ENCODE results near the gene RIMKLB.

- TF ChIP-seq FOXA1 (IDR thresholded peaks at IDR 0.05) (no peak), BHLHE40 (IDR thresholded peaks at IDR 0.05; ENCODE audit: borderline replicate concordance) (no peak), PKNOX1 (IDR thresholded peaks at IDR 0.05) (no peak), SP1 (IDR thresholded peaks at IDR 0.05) (no peak), NFRKB (IDR thresholded peaks at IDR 0.05) (no peak), FOXM1 (IDR thresholded peaks at IDR 0.05; ENCODE audit: borderline replicate concordance) (no peak), ELF4 (IDR thresholded peaks at IDR 0.05) (no peak), SUZ12 (IDR thresholded peaks at IDR 0.05) (no peak), ARNT (IDR thresholded peaks at IDR 0.05) (no peak), ZNF384 (IDR thresholded peaks at IDR 0.05) (no peak), HDGF (IDR thresholded peaks at IDR 0.05; ENCODE audit: borderline replicate concordance) (no peak), TARDBP (IDR thresholded peaks at IDR 0.05) (no peak), L3MBTL2 (conservative IDR thresholded peaks at IDR 0.05) (no peak), FOXK2 (IDR thresholded peaks at IDR 0.05) (no peak)
These were observed 25.4 kb upstream of the RIMKLB start for GRCh38 chr12:8672381-8672780.

Measured in HEK293T (cell line).